Retina (tissue), 1 donor: ENCODE data around the gene ATP7B.
"Not testable (repeated sequence)": the region's sequence is repeated elsewhere in the genome, so short reads cannot be mapped to it uniquely, and the experiment has no call there.

ENCODE experiments used
- DNase-seq: peaks from one replicate; pipeline ENCODE4 v3.0.0-alpha.2; 2016

ATP7B gene

DNA sequence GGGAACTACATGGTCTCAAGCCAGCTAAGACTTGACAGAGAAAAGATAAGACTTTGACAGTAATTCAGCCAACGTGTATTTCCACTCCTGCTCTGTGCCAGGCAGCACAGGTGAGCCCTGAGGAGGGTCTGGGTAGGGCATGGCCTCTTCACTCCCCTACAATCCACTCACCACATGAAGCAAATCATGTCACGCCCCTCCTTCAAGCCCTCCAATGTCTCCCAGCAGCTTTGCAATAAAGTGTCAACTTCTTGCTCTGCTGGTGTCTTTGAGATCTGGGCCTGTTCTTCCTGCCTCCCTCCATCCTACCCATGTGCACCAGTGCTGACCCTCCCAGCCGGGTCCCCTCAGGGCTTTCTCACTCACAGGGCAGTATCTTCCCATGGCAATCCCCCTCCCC lies 91.0 kb downstream of the ATP7B start:
- DNase-seq, result no peak

DNA sequence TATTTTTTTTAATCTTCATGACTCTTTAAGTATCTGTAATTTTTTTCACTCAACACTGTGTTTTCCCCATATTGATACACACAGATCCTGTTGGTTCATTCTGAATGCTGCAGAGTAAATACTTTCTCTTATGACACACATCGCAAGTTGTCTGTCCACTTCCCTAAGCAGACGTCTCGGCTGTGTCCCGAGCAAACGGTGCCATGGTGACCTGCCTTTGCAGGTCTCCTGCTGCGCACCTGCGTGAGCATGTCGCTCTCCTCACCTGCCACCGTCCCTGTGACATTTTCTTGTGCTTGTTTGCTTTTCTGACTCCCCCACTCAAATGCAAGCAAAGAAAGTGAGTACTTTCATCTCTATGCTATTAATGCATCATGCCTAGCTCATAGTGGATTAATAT lies 91.7 kb downstream of the ATP7B start:
- DNase-seq, result no peak

DNA sequence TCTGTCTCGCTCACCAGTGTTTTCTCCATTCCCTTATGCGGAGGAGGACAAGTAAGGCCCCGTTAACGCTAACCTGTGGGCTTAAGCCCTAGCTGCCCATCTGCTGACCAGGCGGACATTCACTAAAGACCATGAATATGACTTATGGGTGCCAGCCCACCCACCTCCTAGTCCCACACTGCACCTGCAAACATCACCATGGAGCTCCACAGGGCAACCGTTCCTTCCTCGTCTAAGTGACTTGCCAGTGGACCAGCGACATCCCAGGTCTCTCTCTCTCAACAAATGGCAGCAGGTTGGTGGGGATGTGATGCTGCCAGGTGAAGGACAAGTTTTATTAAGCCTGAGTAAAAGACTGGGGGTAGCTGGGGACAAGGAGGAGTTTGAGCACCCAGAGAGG lies 94.3 kb downstream of the ATP7B start:
- DNase-seq, result no peak

DNA sequence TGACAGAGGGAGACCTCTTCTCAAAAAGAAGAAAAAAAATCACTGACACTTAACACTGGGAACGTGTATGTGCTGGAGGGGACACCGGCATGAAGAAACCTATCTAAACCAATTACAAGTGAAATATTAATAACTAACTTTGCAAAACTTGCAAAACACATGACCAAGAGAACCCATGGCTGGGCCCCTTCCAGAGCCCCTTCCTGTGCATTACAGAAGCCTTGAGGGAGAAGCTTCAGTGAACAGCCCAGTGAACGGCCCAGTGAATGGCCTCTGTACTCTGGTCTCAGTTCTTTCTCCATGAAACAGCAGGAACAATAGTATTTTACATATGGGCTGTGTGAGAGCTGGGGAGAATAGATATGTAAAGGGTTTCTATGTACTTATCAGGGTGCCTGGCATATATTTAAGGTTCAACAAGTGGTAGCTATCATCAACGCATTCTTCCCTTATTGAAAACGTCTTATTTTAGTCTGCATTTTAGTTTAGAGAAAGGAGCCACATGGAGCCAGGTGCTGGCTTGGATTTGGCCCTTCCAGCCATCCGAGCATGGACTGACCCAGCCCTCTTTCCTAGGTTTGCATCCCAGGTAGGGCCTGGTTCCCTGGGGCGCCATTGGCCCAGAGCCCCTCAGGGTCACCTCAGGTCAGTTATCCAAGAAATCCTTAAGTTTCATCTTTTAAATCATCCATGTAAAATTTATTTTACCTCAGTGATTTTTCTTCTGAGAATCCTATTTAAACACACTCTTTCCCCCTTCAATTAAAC lies 95.0 kb downstream of the ATP7B start:
- no peak for DNase-seq

DNA sequence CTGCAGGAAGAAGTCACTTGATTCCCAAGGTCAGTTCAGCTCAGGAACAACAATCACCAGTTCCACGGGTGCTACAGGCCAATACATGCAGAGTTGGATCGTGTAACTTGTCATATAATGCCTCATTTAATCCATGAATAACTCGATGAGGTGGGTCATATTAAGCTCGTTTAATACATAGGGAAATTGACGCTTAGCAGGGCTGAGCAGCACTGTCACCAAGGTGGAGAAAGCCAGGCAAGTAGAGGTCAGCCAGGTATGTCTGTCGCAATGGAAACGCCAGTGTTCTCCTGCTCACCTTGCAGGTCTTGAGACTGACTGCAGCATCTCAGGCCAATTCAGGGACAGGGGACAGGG lies 97.1 kb downstream of the ATP7B start:
- DNase-seq, result no peak

DNA sequence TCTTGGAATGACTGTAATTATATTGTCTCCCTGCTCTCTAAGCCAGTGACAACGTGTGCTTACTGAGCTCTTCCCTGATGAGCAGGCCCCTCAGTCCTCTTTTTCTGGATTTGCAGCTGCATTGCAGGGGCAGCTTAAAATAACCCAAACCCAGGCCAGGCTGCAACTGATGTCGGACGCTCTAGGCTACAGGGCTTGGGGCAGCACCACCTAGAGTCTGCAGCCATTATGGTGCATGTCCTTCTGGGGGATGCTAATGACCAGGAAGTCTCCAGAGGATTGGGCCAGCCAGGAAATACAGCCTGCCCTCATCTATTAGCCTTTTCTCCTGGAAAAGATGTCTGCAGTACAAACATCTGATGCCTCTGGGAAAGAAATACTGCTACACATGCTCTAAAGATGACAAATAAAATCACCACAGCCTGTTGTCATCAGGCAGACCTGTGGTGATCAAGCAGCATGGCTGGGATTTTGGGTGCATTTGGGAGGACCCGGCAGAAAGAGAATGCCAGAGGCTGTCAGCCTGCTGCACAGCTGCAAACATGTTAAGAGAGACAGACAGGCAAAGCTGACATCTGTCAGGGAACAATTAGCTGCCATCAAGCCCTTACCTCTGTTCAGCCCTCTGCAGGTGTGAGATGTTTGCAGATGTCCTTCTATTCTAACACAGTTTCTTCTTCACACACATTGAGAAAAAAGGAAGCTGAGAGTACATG lies 97.7 kb downstream of the ATP7B start:
- peak; percentile 44 for DNase-seq

DNA sequence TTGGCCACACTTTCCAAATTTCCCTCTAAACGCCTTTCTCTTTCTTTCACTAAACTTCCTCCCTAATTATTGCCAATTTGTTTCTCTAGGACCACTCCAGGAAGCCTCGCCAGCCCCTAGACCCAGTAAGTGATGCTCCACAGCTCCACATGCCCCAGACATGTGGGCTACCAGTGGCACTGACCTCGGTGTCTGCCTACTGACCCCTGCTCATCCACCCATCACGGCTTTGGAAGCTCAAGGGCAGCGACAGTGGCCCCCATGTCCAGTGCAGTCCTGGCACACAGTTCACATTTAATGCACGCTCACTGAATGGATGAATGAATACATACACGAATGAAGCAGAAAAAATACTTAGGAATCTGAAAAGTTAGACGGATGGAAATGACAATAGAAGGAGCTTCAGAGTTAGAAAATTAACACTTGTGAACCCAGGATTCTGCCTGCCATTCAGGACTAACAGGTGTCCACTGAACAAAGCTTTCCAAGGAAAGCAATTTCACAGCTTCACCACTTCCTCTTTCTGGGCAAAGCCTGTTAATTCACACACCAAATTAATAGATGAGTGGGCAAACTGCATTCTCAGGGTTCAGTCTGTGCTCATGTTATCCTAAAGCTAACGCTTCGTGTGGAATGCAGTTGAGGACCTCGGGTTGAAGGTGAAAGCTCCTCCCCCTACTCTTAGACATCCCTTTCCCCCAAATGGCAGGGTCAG lies 98.6 kb downstream of the ATP7B start:
- peak; percentile 45 for DNase-seq

DNA sequence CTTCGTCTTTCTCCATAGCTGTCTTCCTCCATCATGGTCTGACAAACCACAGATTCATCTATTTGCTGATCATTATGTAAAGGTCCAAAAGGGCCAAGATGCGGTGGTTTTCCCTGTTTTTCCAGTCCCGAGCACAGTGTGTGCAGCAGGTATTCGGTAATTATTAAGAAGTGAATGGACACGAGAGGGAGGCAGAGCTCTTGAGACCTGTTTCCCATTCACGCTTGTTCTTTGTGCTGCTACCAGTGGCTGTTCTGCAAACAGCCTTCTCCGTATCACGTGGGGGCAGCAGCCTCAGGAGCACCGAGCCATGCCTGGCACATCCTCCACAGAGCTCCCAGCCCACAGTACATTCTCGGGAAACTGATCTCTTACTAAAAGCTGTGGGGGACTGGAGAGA lies 99.2 kb downstream of the ATP7B start:
- no peak for DNase-seq

DNA sequence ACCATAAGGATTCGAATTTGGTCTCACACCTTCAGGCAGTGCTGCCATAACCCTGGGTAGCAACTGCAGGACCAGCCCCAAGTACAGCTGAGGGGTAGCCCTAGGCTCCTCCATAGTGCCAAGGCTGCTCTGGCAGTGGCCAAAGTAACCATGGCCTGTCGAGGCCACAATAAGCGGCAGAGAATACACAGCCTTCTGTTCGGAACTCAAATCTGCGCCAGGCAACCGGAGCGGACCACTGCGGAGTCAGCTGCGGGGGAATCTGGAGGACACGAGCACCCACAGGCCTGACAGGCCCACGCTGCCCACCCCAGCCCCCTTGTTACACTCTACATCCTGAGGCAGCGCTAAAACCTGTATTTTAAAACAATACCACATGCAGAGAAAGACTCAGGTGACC lies 100.7 kb downstream of the ATP7B start:
- no peak for DNase-seq

DNA sequence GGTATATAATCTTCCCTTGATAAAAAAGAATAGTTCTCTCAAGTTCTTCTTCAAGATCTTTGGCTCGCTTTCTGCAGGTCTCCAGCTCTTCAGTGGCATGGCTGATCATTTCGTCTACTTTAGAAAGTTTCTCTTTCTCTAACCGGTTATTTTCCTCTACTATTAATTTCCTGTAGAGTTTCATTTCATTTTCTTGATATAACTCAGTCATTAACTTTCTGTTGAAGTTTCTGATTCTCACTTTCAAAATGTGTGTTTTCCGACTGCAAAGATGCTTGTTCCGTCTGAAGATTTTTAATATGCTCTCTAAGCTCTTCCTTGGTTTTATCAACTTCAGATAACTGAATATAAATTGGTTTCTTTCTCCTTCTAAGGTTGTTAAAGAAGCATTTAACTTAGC lies 102.0 kb downstream of the ATP7B start:
- DNase-seq, result not testable (repeated sequence)

DNA sequence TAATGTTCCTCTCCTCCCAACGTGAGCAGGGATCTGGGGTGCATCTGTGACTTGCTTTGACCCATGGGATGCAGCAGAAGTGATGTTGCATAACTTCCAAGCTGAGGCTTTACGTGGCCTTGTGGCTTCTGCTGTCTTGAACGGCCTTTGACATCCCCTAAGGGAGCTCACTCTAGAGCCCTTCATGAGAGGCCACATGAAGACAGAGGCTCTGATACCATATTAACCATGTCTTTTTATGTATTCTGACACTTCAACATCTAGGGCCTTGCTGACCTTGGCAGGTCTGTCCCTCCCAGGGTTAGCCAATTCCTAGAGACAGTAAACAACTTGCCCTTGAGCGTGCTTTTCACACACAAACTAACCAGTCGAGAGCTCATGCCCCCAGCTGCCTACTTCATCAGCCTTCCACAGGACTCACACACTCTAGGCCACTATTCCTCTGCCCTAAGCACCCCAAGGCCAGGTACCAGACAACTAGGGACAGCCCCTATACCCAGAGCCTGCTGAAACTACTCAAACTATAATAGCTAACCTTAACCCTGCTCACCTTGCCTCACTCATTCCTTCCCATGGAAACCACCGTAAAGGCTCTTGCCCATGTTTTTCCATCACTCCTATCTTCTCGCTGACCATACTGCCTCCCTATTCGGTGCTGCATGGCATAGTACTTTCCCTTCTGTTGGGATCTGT lies 104.1 kb downstream of the ATP7B start:
- no peak for DNase-seq

DNA sequence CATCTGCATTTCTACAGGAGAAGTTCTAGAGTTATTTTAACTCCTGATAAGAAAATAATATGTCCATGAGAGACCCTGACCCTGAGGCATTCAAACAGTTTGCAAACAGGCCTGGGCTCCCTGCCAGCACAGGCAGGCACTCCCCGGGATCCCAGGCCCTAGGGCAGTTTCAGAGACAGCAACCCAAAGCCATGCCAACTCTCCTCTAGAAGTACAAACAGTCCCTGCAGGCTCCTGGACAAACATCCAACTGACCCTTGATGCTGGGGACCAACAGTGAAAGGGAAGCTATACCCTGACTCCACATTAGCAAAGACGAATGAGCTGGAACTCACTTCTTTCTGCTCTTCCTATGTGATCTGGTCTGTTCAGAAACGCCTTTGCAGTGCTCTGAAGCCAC lies 104.7 kb downstream of the ATP7B start:
- DNase-seq, result no peak

DNA sequence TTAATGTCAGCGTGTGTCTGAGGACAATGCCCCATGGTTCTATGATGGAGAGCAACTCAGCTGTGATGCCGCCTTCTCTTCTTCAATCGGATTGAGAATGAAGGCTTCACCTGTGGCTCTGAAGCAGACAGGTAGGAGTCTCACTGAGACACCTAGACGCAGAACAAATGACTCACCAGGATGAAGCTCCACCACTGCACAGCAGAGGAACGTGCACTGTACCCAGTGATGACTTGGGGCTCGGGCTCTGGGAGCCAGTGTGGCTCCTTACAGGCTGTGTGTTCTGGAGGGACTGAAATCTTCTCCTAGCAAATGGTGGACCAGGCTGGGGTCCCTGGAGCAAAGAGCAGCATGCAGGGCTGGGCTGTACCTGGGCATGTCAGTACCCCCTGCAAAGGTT lies 105.5 kb downstream of the ATP7B start:
- no peak for DNase-seq

DNA sequence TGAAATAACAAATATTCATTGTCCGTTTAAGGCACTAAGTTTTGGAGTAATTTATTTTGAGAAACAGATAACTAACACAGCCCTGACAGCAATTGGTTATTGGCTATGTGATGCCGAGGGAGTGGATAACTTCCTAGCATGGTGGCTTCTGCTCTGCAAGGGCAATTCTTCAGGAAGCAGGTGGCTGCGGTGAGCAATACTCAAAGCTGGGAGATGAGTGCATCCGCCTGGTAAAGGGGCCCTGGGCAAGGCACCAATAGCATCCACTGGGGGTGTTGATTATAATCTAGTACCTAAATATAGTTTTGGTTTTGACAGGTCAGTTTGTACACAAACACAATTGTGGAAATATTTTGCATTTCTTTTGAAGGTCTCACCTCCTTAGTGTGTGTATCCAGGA lies 108.5 kb downstream of the ATP7B start:
- DNase-seq, result no peak

DNA sequence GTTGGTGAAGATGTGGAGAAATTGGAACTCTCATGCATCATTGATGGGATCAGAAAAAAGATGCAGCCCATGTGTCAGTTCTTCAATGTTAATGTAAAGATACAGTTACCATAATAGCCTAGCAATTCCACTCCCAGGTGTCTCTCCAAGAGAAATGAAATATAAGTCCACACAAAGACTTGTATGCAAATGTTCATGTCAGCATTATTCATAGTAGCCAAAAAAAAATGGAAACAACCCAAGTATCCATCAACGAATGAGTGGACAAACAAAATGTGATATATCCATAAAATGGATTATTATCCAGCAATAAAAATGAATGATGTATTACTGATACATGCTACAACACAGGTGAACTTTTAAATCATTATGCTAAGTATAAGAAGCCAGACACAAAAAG lies 110.8 kb downstream of the ATP7B start:
- DNase-seq, result no peak

DNA sequence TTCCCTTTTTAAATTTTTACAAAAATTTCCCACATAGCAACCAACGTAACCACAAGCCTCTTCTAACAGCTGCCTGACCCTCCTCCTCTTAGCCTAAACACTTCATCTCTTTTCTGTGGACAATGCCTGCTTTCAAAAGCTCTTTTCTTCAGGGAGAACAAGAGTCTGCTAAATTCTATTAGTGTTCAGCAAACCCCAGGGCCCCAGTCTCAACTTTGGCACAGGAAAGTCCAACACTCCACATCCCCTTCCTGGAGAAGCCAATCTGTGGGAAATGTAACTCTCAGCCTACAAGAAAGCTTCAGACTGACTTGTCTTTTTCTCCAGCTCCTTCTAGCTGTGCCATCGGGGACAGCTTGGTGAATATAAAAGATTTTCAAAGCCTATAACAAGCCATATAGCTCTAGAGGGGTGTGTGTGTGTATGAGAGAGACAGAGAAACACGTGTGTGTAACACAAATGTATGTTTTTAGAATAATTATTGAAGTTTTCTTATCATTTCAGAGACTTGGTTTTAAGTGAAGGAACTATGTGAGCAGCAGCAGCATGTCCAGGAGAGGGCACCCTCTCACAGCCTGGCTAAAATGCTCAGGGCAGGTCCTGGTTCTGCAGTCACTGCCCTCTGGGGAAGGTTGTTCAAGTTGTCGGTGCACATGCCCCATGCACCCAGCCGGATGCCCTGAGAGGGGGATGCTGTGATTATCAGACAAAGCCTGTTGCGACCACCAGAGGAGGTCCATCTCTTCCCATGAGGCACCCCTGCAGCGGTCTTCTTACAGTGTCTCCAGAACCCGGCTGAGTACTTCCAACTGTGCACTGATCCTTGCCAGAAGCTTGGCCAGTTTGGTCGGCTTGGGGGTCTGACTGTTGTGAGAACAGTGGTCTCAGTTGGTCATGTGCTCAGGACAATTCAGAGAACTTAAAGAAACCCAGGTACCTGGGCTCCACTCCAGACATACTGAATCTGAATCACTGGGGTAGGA lies 115.1 kb downstream of the ATP7B start:
- DNase-seq, result peak; percentile 60

DNA sequence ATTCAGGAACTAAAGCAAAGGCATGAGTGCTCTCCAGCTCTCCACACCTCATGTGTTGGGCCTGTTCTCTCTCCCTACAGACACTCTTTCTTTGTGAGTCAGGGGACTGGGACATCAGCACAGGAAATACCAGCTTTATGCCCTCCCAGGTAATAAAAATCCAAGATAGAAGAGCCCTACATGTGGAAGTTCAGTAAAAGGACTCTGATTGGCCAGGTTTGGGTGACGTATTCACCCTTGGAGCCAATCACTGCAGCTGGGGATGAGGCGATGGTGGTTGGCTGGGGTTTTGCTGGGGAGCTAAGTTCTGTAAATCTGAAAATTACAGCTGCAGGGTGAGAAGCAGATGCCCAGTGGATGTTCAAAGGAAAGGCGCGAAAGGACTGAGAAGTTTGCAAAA lies 117.0 kb downstream of the ATP7B start:
- no peak for DNase-seq

DNA sequence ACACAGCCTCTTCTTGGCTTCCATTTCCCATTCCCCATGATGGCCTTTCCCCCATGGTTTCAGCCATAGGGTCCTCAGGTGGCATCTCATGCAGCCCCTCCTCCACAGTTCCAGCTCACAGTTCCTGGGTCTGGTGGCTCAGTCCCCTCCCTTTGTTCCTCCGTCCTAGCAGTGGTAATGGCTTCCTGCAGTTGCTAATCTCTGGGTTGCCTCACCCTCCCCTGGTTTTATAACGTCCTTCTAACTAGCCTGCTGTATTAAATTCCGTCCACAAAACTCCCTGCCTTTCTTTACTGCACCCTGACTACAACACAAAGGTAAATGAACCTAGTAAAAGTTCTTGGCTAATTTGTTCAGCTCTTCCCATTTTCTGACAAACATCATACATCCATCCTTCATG lies 118.6 kb downstream of the ATP7B start:
- DNase-seq, result no peak

DNA sequence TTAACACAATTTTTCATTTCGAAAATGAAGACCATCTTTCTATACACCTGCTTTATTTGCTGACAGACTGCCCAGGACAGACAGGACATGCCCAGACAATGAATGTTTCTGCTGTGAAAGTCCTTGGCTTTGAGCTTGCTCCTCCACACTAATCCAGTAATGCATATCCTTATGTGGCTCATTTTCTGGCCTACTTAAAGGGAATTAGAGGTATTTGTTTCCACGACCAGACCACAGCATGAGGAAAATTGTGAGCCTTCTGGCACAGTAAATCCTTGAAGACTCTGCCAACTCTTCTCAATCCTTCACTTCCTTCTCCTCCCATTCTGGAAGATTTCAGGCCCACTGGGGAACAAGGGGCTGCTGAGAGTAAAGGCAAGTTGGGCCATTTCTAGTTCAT lies 123.8 kb downstream of the ATP7B start:
- no peak for DNase-seq

DNA sequence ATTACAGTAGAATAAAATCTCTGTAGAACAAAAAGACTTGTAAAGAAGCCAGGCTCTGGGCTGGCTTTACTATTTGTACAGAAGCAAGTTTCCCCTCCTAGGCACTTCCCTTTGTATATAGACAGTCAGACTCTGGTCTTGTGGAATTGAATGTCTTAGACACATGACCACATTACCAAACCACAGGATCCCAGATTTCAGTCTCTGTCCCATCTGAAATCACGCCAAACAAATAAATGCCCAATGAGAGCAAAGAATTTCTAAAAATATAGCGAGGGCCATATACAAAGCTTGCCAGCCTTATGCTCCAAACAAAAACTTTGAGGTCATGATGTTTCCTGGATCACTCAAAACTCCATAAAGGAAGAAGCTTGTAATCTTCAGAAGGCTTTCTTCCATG lies 125.6 kb downstream of the ATP7B start:
- no peak for DNase-seq

DNA sequence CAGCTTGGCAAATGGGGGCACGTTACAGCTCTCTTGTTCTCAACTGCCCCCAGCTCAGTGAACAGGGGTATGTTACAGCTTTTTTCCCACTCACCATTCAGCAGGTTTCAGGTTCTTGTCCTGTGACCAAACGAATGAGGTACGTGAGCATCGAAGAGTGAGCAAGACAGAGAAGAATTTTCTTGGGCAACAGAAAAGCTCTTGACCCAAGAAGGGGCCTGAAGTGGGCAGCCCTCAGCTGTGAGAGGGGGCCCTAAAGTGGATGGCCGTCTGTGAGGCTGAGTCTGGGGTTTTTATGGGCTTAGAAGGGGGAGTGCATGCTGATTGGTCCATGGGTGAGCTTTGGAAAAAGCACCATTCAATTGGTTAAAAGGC lies 128.0 kb downstream of the ATP7B start:
- no peak for DNase-seq
